HG03039 (cell line): ENCODE results near the gene SYNPO2L.
"Not testable (repeated sequence)": the region's sequence is repeated elsewhere in the genome, so short reads cannot be mapped to it uniquely, and the experiment has no call there.

Source experiments
- ATAC-seq: cut with Tn5 transposase; IDR thresholded peaks from one replicate; pipeline ENCODE4 v1.9.1; 2021; ENCODE audit warnings: mild to moderate bottlenecking, moderate library complexity; ENCODE audit not compliant: unreplicated experiment

SYNPO2L gene

GRCh38 chr10:73620974-73621373 lies 34.9 kb downstream of the SYNPO2L start:
- not testable (repeated sequence) for ATAC-seq

DNA sequence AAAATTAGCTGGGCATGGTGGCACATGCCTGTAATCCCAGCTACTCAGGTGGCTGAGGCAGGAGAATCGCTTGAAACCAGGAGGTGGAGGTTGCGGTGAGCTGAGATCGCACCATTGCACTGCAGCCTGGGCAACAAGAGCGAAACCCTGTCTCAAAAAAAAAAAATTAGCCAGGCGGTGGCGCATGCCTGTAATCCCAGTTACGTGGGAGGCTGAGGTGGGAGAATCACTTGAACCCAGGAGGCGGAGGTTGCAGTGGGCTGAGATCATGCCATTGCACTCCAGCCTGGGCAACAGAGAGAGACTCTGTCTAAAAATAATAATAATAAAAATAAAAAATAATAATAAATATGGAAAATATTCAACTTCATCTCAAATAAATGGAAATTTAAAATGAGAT lies 38.7 kb downstream of the SYNPO2L start:
- ATAC-seq: not testable (repeated sequence)

DNA sequence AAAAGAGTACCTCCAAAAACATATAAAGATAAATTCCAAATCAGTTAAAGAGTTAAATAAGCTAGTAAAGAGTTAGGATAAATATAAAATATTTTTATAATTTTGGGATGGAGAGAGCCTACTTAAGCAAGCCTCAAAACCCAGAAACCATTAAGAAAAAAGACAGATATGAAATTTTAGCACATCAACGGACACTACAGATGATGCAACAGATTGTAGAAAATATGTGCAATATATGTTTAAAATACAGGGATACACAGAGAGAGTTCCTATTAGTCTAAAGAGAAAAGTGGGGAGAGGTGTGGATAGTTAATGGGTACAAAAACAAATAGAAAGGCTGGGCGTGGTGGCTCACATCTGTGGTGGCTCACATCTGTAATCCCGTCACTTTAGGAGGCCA lies 41.1 kb downstream of the SYNPO2L start:
- no peak for ATAC-seq

- ATAC-seq: no peak
Measured at GRCh38 chr10:73609116-73609515, 46.7 kb downstream of the SYNPO2L start.

GRCh38 chr10:73601486-73601921 lies 54.3 kb downstream of the SYNPO2L start:
- no peak for ATAC-seq

GRCh38 chr10:73597346-73597745 lies 58.5 kb downstream of the SYNPO2L start:
- no peak for ATAC-seq
